SH-SY5Y (cell line): ENCODE results near the gene SEC23IP.

Experiments used
- GATA2 ChIP-seq: IDR thresholded peaks from 2 replicates; pipeline ENCODE4 v1.6.1; 2011; ENCODE audit warnings: mild to moderate bottlenecking, low read depth, low read length
- GATA3 ChIP-seq: IDR thresholded peaks from 2 replicates; pipeline ENCODE4 v1.6.1; 2011; ENCODE audit warnings: low read depth, mild to moderate bottlenecking, low read length, moderate library complexity

DNA sequence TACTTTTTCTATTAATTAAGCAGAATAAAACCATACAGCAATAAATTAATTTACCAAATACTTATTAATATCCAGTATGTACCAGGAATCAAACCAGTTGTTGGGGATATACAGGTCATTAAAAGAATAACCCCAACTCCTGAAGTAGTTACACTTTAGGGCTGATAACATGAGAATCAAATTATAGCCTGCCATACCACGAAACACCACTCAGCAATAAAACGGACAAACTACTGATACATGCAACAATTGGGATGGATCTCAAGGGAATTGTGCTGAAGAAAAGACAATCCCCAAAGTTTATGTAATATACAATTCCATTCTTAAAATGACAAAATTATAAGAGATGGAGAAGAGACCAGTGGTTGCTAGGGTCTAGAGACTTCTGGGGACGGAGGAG, 42.6 kb upstream of the SEC23IP start:
- no peak for TF ChIP-seq GATA2
- TF ChIP-seq GATA3: no peak
